HG02642 (cell line): ENCODE data around the gene SH2D4B.
A peak's percentile ranks its signal among the peaks of the same experiment; 100 is the strongest.

Source experiments
- ATAC-seq: cut with Tn5 transposase; IDR thresholded peaks from one replicate; pipeline ENCODE4 v1.9.1; 2021; ENCODE audit warnings: mild to moderate bottlenecking; ENCODE audit not compliant: unreplicated experiment, poor library complexity

SH2D4B gene

DNA sequence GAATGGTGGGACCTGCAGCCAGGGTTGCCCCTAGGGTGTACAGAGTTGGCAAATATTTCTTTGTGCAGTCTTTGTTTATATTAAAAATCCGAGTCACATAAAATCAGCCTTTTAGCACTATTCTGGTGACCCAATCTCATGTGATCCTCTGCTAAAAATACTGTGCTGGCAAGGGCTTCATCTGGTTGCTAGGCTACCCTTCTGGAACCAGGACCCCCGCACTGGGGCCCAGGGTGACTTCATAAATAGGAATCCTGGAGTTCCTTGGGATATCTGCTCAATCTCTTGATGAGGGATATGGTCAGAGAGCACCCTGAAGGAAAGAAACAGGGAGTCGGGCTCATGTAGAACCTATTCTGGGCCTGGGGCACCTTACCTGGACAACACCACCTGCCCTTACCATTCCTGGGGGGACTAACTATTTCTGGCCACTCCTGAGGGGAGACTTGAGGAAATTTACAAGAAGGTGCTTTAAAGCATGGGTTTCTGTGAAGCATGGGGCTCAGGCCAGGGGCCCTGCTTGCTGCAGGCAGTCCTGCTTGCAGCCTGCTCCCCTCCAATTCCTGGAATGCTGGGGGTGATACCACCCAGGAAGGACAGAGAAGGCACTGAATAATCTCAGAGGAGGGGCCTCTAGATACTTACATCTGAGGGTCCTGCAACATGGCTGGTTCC is 44.7 kb downstream of the SH2D4B start:
- ATAC-seq = no peak

GRCh38 chr10:80583685-80584084 is 46.0 kb downstream of the SH2D4B start:
- ATAC-seq = no peak

DNA sequence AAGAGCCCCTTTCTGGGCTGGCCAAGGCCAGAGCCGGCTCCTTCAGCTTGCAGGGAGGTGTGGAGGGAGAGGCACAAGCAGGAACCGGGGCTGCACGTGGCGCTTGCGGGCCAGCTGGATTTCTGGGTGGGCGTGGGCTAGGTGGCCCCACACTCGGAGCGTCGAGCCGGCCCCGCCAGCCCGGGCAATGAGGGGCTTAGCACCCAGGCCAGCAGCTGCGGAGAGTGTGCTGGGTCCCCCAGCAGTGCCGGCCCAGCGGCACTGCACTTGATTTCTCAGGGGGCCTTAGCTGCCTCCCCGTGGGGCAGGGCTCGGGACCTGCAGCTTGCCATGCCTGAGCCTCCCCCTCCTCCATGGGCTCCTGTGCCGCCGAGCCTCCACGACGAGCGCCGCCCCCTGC is 48.1 kb downstream of the SH2D4B start:
- ATAC-seq = no peak

DNA sequence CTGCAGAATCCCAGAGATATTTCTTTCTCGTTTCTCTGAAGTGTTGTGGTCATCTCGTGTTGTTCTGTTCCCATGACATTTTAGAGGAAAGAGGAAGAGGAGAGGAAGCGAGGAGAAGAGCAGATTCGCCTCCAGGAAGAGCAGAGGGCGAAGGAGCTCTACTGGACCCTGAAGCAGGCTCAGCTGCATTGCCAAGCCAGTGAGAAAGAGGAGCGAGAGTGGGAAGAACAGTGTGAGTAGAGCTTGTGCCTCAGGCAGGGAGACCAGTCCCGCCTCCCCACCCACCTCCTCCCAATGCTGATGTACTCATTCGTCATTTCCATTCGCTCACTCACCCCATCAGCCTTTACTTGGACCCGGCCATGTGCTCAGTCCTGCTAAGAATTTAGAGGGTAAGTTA is 50.8 kb downstream of the SH2D4B start:
- no peak for ATAC-seq

DNA sequence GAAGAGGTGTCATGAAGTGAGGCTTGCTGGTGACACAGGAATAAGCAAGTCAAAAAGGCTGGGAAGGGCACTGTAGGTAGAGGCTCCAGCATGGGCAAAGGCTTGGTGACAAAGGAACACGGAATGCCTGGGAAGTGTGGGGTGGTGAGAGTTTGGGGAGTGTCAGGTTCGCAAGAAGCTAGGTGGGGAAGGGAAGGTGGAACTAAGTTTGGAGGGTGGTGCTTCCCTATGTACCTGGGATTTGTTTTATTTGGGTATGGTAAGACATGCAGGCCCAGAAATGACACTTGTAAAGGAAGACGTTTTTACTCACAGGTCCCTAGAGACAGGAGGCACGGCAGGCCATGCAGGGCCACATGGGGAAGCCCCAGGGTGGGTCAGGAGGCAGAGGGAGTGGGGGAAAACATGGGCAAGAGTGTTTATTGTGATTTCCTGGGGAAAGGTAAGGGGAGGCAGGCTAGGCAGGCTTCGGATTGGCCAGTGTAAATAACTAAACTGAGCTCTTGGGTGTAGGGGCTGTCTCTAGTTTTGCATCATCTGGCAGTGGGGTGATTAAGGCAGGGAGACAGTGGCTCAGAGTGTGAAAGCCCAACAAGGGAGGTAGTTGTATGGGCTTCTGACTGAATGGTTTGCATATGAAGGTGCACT is 52.1 kb downstream of the SH2D4B start:
- peak; percentile 93 for ATAC-seq

DNA sequence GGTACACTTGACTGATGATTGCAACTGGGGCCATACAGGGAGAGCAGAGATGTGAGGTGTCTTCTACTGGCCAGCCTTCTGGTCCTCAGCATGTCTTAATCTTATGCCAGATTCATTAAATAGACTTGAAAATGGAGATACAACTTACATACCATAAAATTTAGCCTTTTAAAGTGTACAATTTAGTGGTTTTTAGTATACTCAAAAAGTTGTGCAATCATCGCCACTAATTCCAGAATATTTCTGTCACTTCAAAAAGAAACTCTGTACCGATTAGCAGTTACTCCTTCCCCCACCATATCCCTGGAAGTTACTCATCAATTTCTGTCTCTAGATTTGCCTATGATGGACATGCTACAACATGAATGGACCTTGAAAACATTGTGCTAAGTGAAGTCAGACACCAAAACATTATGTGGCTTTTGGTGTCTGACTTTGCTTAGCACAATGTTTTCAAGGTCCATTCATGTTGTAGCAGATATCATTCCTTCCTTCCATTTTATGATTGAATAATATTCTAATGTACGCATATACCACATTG is 53.0 kb downstream of the SH2D4B start:
- no peak for ATAC-seq

DNA sequence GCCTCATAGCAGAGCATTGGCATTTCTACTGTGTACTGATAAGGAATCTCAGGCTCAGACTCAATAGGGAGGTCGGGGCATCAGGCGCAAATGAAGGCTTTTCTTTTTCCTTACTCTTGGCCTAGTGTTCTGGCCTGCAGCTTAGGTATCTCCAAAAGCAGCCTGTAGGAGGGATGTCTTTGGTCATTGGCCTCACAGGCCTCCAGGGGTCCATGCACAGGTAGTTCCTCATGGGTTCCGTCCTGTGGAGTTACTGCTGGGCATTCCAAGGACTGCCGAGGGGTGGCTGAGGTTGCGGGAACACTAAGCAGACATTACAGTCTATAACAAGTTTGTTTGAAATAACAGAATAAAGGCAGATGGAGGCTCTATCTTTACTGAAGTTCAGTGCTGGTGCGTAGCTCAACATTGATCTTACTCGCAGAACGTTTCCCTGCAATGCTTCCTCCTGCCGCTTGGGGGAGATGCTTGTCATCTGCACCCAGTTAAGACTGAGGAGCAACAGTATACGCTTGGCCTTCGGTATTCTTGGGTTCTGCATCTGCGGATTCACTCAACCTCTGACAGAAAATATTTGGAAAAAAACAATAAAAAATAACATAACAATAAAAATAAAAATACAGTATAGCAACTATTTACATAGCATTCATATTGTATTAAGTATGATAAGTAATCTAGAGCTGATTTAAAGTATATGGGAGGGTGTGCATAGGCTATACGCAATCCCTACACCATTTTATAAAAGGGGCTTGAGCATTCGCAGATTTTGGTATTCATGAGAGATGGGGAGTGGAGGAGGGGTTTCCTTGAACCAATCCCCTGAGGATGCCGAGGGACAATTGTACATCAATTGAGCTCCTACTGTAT is 58.9 kb downstream of the SH2D4B start:
- peak; percentile 28 for ATAC-seq

- peak; percentile 57 for ATAC-seq
Measured at GRCh38 chr10:80598084-80598798, 60.5 kb downstream of the SH2D4B start.

DNA sequence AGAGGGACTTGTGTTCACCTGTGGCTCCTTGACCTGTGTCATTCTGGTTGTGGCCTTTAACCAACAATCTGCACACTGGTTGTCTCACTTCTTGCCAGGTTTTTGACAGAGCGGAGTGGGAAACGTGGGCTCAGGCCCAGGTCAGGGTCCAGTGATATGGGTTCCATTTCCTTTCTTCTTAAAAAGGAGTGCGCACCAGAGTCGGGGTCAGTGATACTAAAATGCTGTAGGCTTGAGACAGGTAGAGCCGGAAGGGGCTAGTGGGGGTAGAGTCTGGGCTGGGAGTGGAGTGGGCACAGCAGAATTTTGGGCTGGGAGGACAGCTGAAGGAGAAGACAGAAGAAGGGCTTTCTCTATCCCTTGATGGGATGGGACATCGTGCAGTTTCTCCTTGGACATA is 61.2 kb downstream of the SH2D4B start:
- ATAC-seq = no peak

- peak; percentile 90 for ATAC-seq
Measured at GRCh38 chr10:80599424-80599847, 61.7 kb downstream of the SH2D4B start.

DNA sequence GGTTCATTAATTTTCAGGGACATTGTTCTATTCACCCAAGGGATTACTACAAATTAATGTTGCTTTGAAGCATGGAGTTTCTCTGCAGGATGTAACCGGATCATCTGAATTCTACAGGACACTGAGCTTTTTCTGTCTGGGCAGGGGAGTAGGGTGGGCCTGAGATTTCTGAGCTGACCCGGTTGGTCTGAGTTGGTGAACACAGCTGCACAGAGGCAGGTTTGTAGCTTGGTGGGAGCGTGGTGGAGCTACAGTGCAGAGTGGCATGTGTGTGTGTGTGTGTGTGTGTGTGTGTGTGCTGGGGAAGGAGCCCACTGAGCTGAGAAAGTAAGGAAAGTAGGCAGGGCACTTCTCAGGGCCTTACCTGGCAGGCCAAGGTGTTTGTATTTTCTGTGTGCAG is 62.6 kb downstream of the SH2D4B start:
- ATAC-seq = no peak

DNA sequence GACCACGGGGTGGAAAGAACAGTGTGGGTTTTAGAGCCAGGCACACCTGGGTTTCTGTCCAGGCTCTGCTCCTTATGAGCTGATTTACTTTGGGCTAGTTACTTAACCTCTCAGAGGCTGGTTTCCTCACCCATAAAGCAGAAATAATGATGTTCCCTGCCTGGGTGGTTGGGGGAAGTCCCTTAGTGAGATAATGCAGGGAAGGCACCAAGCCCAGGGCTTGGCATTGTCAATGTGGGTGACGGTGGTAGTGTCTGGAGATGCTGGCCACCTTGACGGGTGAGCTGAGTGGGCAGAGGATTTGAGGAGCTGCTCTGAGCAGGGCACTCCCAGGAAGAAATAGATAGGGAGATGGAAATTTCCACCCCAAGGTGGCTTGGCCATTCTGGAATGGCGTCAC is 65.2 kb downstream of the SH2D4B start:
- ATAC-seq = no peak

GRCh38 chr10:80603516-80603915 is 65.8 kb downstream of the SH2D4B start:
- no peak for ATAC-seq

DNA sequence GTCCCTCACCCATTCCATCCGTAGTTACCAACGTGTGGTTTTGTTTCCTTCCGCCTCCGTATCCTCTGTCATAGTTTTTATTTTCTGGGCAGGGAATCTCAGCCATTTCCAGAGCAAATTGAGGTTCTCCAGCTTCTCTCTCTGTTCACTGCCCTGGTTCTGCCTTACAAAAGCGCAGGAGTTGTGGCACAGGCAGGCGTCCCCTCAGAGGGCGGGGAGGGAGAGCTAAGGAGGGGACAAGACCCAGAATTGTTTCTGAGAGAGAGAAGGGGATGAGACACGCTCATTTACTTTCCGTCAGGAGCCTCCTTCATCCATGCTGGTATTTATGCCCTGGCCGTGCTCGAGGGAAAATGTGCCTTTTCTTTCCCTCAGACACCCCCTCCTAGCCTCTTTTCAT is 71.0 kb downstream of the SH2D4B start:
- no peak for ATAC-seq

DNA sequence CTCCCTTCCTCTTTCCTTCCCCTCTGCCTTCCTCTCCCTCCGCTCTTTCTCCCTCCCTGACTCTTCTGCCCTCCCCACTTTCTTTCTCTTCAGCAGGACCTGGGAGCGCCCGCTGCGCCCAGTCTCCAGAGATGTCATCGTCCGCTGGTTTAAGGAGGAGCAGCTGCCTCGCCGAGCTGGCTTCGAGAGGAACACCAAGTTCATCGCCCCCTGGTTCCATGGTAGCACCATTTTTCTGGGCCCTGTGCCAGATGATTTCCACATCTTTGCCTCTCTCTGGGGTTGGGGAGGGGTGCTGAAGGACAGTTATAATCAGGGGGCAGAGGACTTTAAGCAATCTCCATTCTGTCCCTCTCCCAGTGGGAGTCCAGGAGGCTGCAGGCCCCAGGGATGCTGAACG is 71.6 kb downstream of the SH2D4B start:
- ATAC-seq = no peak

DNA sequence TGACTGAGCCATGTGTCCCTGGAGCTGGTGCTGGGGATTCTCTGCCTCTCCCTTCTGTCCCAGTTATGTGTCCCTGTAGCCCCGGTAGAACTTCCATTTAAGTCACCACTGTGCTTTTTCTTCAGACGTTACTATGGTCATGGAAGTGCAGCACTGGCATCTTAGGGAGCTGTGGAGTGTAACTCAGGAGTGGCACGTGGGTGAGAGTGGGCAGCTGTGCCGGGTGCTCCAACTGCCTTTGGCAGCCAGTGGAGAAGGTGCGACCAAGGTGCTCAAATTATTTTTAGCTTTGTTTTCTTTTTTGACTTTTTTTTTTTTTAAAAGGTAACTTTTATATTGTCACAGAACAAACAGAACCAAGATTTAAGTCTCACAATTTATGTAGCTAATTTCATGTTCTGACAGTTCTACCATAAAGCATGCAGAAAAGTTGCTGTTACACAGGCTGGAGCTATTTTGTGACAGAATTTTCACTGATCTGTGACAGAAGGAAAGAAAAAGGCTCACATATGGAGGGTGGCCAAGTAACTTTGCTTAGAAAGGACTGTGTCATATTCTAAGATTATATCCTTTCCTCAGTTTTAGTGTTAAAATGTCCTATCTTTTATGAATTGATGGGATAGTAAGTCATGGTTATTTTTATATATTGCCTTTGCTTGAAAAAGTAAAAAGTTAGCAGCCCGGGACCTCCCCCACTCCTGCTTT is 73.9 kb downstream of the SH2D4B start:
- ATAC-seq = no peak

DNA sequence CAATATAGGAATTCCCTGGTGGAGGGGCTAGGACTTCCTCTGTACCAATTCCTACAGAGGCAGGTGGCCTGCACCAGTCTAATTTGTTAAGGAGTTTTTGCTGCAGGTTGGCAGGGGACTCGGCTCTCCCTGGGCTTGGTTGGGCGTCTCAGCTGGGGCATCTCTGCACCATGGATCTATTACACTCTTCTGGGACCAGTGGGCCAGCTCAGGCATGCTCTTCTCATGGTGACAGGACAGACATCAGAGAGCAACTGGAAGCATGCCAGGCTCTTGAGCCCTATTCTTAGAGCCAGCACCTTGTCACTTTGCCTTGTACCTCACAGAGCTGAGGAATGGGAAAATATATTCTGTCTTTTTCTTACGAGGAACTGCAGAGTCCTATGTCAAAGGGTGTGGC is 74.6 kb downstream of the SH2D4B start:
- ATAC-seq = no peak

GRCh38 chr10:80613466-80614170 is 75.9 kb downstream of the SH2D4B start:
- ATAC-seq = no peak
